ENCODE data around the gene LIMS2.

Gene LIMS2

DNA sequence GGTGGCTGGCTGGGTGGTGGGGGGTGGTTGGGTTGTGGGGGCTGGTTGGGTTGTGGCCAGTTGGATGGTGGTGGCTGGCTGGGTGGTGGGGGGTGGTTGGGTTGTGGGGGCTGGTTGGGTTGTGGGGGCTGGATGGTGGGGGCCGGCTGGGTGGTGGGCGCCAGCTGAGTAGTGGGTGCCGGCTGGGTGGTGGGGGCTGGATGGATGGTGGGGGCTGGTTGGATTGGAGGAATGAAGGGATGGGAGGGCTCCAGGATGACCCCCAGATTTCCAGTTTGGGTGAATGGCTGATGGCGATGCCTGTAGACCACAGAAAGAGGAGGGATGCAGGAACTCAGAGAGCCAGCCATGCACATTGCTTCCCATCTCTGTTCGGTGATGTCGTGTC, 56.1 kb downstream of the LIMS2 start:
- DNase-seq: no peak

DNA sequence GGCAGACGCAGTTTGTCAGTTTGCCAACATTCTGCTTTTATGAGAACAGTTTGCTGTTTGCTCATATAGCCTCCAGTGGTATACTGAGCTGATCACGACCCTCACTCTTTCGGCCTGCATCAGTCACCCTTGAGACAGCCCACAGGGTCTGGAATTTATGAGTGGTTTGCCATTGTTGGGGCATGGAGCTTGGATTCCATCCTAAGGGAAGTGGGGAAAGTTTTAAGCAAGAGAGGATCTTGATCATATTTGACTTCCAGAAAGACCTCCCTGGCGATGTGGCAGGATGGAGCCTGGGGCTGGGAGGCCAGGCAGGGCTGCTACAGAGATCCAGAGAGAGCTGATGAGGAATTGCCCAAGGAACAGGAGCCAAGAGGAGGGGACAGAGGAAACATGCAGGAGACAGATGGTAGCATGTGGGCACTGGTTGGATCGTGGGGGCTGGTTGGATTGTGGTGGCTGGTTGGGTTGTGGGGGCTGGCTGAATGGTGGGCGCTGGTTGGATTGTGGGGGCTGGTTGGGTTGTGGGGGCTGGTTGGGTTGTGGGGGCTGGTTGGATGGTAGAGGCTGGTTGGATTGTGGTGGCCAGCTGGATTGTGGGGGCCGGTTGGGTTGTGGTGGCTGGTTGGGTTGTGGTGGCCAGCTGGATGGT, 56.7 kb downstream of the LIMS2 start:
- DNase-seq: no peak

DNA sequence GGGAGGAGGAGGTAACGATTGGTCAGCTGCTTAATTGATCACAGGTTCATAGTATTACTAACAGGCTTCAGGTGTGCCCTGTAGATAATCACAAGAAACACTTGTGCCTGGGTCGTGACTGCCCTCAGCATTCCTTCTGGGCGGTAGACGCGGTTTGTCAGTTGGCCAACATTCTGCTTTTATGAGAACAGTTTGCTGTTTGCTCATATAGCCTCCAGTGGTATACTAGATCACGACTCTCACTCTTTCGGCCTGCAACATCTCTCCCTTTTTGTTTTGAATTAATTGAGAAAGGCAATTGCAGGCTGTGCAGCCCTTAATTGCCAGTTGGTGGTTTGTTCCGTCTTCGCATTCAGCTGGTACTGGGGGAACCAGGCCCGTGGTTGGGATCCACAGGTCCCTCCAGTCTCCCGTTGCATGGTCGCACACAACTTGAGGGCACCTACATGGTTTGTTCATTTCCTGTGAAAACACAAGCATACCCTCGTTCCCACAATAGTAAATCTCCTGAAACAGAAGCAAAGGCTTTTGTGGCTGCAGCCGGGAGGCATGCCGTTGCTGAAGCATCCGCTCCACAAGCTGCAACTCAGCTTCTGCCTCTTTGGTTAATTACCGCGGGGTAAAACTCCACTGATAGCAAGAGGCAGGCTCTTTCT, 59.7 kb downstream of the LIMS2 start:
- DNase-seq: no peak

DNA sequence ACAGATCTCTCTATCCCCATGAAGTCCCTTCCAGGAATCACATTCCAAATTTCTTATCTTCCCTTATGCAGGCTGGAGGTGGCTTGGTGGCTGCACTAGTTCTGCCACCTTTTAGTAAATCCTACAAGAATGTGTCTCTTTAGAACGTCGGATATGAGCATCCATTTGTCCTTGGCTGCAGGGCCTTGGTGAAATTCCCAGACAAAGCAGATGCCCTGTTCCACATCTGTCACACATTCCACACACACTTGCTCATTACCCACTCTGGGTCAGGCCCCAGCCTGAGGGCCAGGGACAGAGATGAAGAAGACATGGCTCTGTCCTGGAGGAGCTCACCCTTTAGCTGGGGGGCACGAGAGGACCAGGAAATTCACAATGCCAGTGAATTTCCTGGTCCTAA, 60.6 kb downstream of the LIMS2 start:
- no peak for DNase-seq

DNA sequence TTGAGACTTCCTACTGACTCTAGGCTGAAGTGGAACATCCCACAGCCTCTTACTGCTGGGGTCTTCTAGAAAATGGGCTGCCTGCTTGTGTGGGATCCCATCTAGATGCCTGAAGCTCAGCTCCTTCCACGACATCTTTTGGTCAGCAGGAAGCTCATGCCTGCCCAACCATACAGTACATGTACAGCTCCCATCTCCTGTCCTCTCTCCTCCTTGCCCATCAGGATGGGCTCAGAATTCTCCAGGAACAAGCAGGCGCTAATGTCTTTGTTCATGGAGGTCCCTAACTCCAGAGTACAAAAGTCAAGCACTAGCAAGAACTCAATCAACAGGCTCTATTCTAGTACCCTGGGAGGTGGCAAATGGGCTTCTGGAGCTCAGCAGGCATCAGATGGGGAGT, 61.1 kb downstream of the LIMS2 start:
- DNase-seq: no peak

DNA sequence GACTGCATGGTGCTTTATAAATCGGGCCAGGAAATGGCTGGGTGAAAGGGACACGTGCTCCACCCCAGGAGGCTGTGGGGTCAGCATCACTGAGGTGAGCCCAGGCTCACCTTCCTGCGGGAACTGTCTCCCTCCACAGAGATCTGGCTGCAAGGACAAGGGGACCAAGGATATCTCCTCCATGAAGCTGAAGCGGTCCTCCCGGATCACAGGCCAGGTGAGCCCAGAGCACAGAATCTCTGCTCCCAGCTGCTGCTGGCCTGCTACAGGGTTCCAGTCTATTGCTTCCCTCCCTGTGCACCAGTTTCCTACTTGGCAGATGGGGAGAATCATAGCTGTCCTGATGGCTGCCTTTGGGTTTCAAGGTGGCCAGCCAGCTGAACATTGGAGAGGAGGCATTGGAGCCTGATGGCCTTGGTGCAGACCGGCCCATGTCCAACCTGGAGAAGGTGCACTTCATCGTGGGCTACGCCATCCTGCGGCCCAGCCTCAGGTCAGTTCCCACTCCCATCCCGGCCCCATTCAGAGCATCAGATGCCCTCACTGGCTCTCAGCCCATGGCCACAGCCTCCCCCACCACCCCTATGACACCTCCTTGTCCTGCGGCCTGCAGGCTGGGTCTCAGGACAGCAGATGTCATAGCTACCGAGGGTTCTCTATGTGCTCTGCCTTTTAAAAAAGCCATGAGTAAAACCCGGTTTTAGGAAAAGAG, 63.1 kb downstream of the LIMS2 start:
- no peak for DNase-seq

DNA sequence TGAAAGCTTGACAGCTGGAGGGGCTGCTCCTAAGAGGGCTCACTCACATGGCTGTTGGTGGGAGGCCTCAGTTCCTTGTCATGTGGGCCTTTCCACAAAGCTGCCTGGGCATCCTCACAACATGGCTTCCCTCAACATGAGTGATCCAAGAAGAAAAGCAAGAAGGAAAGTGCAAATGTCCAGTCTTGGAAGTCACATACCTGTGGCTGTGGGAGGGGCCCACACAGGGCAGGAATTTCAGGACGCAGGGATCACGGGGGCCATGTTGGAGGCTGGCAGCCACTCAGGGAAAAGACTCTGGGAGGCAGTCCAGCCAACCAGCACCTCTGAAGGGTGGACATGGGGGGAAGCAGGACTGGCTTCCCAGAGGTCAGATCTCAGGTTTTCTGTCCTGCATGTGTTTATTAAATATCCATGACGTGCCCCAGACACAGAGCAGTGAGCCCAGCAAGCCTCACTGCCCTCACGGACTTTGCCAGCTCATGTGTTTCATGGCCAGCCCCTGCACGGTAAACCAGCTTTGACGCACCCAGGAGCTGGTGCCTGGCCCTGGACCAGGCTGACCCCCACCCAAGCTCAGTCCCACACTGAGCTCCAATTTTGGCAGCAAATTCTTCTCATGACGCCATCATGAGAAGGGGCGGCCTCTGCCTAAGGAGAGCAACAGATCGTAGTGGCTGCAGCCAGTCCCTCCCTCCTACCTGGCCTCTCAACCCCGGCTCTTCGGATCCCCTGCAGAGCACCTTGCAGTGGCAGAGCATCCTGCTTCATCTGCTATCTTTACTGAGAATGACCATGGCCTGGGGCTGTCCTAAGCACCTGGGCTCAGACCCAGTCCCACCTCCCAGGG, 64.0 kb downstream of the LIMS2 start:
- DNase-seq: no peak

DNA sequence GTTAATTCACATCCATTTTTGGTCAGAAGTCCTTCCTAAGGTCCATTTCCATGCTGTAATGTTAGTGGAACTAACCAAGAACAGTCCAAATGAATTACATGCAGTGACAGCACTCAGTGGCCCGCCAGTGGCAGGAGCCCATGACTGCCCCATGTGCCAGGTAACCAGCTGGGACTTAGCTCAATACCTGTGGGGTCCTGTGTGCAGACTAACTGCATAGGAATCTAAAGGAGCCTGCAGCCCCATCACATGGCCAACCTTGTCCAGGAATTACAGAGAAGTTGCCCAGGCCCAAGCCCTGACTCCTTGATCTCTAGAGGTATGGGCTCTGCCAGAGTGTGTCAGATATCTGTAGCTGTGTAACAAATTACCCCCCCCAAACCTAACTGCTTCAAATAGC, 64.8 kb downstream of the LIMS2 start:
- DNase-seq: no peak

DNA sequence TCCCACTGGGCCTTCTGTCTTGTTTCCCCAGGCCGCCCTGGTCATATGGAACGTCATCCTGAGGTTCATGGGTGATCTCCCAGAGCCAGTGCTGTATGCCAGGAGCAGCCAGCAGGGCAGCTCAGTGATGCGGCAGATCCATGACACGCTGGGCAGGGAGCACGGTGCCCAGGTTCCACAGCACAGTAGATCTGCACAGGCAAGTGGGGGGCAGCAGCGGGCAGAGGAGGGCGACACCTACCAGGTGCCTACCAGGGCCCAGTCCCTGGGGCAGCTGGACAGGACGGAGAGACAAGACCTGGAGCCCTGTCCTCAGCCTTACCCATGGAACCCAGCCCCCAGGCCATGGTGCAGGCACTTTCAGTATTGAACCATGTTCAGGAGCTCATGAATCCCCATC, 65.5 kb downstream of the LIMS2 start:
- no peak for DNase-seq

DNA sequence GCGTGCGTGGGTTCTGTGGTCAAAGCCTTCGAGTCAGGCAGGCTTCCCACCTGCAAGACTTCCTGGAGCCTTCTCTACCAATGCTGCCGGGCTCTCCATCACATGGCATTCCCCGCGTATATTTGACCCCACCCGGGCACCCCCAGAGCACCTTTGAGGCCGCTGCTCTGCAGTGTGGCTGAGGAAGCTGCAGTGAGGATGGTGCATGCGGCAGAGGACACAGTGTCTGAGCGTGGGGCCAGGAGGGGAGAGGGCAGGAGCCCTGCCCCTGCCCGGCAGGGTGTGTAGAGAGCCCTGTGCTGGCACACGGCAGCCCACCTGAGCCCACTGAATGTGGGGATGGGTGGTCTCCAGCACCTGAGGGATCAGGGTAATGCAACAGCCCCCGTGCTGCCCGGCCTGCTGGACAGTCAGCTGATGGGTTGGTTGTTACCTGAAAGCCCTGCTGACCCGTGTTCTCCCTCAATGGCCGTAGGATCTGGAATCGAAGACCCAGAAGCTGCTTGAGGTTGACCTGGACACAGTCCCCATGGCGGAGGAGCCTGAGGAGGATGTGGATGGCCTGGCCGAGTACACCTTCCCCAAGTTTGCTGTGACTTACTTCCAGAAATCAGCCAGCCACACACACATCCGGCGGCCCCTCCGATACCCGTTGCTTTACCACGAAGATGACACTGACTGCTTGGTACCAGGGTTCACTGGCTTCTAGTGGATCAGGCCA, 66.1 kb downstream of the LIMS2 start:
- no peak for DNase-seq

DNA sequence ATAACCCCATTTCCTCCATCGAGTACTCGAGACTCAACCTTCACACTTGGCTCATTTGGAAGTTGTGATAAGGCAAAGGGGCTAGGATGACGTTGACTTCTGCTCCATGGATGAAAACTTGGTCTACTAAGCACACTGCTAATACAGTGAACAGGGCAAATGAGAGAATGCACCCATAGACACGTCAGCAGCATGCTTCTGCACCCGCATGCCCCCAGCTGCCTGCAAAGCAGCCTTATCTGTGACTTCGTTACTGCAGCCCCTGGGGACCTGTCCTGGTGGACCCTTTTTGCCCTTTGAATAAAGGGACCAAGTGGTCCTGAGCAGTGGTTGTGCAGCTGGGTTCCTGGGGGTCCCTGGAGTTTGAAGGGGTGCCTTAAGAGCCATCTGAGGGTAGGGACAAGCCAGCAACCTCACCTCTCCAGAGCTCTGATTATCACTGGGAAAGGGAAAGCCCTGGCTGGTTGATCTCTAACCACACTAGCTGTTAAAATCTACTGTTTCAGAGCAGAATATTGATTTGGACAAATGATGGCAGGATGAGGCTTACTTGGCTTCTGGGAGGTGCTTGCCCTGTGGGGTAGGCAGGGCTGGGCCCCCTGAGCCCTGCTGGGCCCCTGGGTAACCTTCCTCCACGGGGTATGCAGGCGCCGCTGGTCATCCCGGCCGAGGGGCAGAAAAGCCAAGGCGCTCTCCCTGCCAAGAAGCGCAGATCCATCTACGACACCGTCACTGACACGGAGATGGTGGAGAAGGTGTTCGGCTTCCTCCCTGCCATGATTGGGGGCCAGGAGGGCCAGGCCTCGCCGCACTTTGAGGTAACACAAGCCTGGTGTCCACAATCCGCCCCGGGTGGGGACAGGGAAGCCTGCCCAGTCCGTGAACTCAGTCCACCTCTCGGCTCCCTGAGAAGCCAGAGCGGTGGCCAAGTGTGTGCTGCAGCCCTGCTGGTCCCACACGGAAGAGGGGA, 67.0 kb downstream of the LIMS2 start:
- no peak for DNase-seq

DNA sequence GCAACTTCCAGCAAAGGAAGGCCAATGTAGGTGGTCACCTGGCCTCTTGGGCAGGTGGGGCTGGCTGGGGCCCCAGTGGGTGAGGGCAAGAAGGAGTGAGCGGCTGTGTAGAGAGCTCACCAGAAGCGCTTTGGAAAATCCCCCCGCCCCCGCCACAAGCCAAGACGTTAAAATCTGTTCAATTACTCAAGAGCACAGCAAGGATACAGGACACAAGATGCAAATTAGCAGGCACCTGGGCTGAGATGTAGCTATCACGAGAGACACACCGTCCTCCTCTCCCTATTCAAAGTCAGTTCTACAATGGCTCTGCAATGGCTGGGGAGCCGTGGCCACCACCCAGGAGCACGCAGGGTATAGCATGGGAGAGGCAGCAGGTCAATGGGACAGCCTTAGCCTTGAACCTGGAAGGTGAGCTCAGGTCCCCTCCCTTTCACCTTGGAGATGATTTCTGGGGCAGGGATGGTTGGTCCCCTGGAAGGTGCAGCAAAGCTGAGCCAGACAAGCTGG, 67.9 kb downstream of the LIMS2 start:
- no peak for DNase-seq

DNA sequence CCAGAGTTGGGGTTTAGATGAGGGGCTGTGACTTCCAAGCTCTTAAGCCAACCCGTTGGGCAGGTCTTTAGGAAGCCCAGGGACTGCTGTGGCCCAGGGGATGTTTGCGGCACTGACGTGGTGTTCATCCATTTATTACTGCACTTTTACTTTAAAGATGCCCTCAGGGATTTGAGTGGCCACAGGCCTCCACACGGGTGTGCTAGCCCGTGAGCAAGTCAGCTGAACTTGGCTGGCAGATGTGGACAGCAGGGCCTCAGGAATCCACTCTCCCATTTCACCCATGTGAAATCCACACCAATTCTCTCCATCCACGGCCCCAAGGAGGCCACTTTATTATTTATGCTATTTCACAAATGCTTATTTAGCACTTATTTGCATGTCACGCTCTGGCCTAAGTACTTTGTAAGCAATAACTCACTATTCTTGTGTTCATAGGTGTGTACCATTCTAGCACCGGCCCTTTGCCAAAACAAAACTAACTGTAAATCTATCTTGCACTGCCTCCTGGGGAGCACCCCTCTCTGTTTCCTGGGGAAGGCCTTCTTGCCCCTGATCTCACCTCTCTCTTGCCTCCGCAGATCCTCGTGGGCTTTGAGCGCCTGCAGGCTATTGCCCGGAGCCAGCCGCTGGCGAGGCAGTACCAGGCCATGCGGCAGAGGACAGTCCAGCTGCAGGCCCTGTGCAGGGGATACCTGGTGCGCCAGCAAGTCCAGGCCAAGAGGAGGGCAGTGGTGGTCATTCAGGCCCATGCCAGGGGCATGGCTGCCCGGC, 68.5 kb downstream of the LIMS2 start:
- no peak for DNase-seq

DNA sequence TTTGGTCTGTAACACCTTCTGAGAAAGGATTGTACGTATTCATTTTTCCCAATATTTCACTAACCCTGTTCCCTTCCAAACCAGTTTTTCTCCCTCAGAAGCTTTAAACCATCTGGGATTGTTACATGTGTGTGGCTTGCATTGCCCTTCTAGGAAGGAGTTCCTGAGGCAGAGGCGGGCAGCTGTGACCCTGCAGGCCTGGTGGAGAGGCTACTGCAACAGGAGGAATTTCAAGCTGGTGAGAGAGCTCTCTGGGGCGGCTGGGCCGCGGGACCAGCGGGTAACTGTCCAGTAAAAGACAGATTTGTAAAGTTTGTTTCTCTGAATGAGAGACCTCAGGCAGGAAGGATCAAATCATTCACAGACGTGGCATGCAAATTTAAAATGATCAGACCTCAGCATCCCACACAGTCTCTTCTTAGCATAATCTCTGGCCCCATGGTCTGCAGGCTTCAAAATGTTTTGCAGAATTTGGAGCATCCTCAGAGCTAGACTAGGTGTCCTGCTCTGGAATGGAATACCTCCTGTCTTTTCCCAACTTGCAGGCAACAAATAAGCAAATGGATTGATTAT, 69.6 kb downstream of the LIMS2 start:
- DNase-seq: no peak

DNA sequence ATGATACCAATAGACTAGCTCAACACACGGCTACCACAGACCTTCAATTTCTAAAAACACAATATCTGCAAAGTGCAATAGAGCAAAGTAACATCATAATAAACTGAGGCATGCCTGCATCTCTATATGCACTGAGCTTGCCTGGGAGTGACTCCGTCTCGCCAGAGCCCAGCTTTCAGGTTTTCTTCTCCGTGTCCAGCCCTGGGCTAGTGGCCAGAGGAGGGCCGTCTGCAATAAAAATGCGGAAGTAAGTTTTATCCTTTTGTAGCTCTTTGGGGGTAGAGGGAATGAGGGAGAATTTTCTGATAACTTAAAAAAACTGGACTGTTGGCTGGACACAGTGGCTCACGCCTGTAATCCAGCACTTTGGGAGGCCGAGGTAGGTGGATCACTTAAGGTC, 70.3 kb downstream of the LIMS2 start:
- no peak for DNase-seq

DNA sequence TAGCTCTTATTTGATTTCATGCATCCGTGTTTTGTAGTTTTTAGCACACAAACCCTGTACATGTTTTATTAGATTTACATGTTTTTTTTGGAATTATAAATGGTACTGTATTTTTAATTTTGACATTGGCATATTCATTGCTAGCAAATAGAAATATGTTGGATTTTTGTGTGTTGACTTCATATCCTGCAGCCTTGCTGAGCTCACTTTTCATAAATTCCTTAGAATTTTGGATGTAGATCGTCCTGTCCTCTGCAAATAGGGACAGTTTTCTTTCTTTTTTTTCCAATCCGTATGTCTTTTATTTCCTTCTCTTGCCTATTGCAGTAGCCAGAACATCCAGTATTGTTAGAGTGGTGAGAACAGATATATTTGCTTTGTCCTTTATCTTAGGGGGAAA, 76.1 kb downstream of the LIMS2 start:
- no peak for DNase-seq

DNA sequence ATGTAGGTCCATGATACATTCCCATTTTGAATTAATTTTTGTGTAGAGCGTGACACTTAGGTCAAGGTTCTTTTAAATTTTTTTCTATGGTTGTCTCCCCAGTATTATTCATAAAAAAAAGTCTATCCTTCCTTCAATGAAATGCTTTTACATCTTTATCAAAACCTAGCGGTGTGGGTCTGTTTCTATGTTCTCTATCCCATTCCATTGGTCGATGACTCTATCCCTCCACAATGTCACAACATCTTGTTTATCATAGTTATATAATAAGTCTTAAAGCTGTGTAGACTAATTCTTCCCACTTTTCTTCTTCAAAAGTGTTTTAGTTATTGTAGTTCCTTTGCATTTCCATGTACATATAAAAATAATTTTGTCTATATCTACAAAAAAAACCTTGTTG, 76.6 kb downstream of the LIMS2 start:
- no peak for DNase-seq

DNA sequence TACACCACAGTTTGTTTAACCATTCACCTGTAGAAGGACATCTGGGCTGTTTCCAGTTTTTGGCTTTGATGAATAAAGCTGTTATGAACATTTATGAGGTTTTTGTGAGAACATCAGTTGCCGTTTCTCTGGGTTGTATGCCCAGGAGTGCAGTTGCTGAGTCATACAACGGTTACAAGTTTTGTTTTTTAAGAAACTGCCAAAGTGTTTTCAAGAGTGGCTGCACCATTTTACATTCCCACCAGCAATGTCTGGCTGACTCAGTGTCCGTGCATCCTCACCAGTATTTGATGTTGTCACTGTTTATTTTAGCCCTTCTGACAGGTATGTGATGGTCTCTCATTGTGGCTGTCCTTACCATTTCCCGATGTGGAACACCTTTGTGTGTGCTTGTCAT, 77.3 kb downstream of the LIMS2 start:
- DNase-seq: no peak

DNA sequence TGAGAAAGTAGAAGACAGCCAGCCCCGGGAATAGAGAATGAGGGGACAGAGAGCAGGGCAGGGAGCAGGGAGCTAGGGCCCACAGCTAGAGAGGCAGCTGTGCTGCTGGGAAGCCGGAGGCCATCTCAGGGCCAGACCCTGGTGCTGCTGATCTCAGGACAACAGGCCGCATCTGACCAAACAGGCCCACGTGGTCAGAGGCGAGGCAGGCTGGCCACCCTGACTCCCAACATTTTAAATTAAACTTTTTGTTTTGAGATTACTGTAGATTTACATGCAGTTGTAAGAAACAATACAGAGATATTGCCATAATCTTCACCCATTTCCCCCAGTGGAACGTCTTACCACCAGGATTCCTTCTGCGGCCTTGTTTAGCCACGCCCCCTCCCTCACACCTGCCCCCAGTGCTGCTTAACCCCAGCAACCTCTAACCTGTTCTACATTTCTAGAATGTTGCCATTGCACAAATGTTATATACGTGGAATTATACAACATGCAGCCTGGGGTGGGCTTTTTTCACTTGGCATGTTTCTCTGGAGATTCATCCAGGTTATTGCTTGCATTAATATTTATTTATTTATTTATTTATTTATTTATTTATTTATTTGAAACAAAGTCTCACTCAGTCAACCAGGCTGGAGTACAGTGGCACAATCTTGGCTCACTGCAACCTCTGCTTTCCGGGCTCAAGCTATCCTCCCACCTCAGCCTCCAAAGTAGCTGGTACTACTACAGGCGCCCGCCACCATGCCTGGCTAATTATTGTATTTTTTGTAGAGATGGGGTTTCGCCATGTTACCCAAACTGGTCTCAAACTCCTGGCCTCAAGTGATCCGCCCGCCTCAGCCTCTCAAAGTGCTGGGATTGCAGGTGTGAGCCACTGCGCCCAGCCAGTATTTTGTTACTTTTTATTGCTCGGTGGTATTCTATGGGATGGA, 78.0 kb downstream of the LIMS2 start:
- no peak for DNase-seq

Measured in NCI-H2171 treated with DMSO at 0.1 percent for 48 hours (cell line).